ENCODE measurements around the gene SLC28A2.

- TF ChIP-seq, protein P1, sequence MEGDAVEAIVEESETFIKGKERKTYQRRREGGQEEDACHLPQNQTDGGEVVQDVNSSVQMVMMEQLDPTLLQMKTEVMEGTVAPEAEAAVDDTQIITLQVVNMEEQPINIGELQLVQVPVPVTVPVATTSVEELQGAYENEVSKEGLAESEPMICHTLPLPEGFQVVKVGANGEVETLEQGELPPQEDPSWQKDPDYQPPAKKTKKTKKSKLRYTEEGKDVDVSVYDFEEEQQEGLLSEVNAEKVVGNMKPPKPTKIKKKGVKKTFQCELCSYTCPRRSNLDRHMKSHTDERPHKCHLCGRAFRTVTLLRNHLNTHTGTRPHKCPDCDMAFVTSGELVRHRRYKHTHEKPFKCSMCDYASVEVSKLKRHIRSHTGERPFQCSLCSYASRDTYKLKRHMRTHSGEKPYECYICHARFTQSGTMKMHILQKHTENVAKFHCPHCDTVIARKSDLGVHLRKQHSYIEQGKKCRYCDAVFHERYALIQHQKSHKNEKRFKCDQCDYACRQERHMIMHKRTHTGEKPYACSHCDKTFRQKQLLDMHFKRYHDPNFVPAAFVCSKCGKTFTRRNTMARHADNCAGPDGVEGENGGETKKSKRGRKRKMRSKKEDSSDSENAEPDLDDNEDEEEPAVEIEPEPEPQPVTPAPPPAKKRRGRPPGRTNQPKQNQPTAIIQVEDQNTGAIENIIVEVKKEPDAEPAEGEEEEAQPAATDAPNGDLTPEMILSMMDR (conservative IDR thresholded peaks at IDR 0.05; ENCODE audit: low read depth, low read length): no peak
- no peak for TF ChIP-seq EZH2phosphoT487 (IDR thresholded peaks at IDR 0.05; ENCODE audit: borderline replicate concordance, low read length)
These were observed 2.4 kb downstream of the SLC28A2 start for GRCh38 chr15:45254405-45254804.

Measured in PC-3 (cell line).